SU-DHL-6 (cell line): Measurements from ENCODE around the gene IPCEF1.

ENCODE experiments used
- EZH2phosphoT487 ChIP-seq: fragments of 200-600 bp; sonication (generic), shearing (Covaris generic); conservative IDR thresholded peaks from 2 replicates; pipeline ENCODE4 v1.6.1; 2018; ENCODE audit warnings: mild to moderate bottlenecking, antibody characterized with exemption, low read length, moderate library complexity, mixed read lengths
- TF ChIP-seq, protein P1 (sequence below): fragments of 200-600 bp; sonication (generic); IDR thresholded peaks from one replicate; pipeline ENCODE4 v1.5.1; 2017; ENCODE audit warnings: antibody characterized with exemption, mild to moderate bottlenecking, low read length, moderate library complexity; ENCODE audit not compliant: insufficient read depth, poor library complexity, severe bottlenecking

DNA sequence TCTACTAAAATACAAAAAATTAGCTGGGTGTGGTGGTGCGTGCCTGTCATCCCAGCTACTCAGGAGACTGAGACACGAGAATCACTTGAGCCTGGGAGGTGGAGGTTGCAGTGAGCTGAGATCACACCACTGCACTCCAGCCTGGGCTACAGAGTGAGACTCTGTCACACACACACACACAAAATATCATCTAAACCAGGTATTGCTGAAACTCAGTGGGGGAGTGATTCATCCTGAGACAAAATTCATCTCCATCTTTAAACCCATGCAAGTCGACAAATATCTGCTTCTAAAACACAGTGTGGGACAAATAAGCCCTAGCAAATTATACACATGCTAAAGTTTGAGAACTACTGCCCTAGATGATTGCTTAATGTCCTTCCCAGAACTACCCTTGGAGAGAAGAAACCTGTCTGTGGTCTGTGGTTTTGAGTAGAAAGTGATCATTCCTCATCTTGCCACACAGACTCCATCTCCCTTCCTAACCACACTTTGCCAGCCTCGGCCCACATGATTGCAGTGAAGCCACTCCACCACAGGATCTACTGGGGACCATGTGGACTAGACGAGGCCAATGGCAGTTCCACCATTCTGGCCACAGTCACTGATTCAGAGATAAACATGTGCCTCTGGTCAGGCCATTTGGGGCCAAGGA lies 187.3 kb downstream of the IPCEF1 start:
- TF ChIP-seq, protein P1, sequence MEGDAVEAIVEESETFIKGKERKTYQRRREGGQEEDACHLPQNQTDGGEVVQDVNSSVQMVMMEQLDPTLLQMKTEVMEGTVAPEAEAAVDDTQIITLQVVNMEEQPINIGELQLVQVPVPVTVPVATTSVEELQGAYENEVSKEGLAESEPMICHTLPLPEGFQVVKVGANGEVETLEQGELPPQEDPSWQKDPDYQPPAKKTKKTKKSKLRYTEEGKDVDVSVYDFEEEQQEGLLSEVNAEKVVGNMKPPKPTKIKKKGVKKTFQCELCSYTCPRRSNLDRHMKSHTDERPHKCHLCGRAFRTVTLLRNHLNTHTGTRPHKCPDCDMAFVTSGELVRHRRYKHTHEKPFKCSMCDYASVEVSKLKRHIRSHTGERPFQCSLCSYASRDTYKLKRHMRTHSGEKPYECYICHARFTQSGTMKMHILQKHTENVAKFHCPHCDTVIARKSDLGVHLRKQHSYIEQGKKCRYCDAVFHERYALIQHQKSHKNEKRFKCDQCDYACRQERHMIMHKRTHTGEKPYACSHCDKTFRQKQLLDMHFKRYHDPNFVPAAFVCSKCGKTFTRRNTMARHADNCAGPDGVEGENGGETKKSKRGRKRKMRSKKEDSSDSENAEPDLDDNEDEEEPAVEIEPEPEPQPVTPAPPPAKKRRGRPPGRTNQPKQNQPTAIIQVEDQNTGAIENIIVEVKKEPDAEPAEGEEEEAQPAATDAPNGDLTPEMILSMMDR = no peak
- no peak for TF ChIP-seq EZH2phosphoT487
